ENCODE data around the gene WHRN.

The WHRN gene

GRCh38 chr9:114374936-114375335, 130.3 kb downstream of the WHRN start:
- DNase-seq: no peak

DNA sequence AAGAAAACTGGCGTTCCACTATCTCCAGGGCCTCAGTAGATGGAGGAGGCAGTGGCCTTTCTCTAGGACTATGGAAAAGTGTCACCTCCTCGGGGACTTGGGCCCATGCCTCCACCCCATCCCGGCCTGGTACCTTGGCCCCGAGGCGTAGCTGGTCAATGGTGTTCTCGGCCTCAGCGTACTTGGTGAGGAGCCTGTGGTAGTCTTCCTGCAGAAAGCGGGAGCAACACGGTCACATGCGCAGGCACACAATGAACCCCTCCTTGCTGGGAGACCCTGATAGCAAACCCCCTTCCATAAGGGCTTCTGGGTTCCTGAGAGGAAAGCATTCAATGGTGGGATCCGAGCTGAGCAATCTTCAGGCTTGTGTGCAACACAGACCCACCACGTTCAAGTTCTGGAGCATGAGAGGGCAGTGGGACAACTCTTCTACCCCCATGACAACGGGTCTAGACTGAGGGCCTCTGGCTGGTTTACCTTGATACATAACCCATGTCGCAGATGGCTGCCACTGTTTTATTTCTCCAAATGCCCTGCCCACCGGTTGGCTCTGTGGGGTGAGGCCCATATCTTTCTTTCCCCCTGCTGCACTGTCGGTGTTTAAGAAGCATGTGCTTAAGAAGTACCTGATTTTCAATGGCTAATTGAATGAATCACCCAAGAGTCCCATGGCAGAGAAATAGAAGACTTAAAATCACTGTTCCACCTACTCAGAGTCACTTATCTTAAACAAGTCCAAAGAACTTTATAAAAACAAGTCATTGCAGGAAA, 131.1 kb downstream of the WHRN start:
- no peak for DNase-seq

DNA sequence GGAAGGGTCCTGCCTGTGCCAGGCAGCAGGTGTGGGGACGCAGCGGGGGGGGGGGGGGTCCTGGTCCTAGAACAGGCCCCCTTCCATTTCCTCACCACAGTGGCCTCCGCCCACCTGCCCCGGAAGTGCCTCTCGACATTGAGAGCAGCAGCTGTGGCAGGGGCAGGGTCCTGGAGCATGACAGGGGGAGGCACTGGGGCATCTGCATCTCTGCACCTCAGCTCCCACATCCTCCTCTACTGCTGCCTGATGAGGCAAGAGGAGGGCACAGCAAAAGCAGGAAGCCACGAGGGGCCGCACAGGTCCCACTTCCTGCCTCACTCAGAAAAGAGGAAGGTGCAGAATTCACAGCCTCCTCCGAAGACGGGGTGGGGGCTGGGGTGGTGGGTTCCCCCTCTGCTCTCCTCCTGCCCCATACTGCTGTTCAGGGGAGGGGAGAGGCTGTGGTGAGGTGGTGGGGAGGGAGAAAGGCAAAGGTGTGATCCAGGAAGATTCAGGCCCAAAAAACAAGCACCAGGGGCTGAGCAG, 132.3 kb downstream of the WHRN start:
- peak; percentile 86 for DNase-seq

DNA sequence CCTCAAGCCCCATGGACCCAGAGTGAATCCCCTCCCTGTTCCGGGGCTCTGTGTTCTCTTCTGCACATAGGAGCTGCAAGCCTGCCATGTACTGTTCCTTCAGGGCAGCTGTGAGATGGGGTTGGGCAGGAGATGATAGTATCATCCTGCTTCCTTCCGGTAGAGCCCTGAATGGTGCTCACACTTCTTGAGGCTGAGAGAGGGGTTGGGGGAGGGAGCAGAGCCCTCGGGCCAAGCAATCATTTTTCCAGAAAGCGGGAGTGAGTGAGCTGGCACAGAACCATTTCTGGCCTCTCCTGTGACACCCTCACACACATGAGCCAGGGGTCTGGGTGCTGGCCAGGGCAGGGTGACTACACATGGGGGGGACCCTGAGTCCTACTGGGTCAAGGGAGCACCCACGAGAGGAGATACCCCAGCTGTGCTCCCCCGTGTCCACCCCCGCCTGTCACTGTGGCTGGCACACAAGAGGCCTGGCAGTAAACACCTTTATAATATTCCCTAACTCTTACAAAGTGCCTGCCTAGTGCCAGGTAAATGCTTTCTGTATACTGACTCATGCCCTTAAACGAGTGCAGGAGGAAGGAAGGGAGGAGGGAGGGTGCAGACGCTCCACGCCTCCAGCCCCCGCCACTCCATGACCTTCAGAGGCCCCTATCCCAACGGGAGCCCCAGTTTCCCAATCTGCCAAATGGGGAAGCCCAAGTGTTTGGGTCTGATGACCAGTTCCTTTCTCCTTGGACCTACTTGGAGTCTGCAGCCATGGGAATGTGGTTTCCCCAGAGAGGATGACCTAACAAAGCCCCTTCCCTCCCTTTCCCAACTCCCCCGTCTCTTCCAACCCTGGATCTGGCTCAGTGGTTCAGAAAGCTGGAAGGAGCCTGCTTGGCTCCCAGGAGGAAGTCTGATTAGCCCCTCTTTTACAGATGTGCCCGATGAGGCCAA, 133.0 kb downstream of the WHRN start:
- DNase-seq: peak; percentile 69

DNA sequence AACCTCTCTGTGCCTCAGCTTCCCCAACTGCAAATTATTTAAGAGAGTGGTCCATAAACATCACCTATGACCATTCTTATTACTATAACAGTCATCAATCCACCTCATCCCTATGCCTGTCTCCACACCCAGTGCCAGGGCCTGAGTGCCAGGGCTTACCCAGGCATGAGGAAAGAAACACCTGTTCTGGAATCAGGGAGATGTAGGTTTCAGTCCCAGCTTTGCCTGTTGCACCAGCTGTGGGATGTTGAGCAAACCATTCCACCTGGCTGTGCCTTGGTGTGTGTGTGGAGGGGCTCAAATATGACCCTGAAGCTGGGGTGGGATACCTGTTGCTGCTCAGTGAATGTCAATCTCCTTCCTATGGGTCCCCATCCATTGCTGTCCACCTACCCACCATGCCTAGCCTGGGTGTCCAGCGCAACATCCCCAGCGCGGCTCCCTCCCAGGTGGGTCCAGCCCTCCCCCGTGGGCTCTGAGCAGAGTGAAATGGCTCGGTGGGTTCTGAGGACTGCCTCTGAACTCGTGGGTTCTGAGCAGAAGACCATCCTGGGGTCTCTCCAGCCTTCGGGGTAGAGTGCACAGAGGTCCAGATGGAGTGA, 133.8 kb downstream of the WHRN start:
- no peak for DNase-seq

DNA sequence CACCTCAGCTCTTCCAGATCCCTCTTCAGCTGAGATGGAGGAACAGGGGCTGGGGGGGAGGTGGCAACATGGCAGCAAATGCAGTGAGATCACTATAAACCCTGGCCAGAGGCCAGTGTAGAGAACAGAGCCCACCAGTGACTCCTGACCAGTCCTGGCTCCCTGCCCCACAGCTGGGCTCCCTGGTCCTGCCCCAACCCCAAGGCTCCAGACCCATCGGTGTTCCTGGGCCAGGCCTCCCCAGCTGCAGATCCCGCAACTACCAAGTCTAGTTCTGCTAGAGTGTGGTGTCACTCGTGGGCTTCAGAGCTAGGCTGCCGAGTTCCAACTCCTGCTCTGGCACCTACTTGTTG, 134.3 kb downstream of the WHRN start:
- no peak for DNase-seq

DNA sequence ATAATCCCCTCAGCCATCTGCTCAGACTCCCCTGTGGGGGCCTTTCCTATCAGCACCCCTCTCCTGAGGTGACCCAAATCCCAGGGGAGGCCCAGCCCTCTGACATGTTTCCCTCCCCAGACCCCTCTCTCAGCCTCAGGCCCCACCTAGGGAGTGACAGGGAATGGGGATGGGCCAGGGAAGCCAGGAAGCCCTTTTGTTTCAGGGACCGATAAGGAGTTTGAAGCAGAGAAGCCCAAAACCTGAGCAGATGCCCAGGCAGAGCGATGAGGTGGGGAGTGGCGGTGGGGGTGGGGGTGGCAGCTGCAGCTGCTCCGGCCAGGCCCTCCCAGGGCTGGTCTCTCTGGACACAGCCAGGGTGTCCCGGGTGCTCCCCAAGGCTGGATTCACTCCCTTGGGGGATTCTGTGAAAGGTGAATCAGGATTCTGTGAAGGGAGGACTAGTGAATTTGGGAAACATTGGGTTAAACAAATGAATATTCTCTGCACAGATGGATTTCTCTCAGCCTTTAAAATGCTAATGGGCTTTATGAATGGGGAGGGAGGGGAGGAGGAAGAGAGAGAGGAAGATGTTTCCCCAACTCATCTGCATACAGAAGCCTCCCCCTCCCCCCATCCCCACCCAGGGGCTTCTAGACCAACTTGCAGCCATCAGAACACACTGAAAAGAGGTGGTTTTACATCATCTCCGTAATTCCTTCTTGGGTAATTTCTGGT, 134.9 kb downstream of the WHRN start:
- DNase-seq: no peak

DNA sequence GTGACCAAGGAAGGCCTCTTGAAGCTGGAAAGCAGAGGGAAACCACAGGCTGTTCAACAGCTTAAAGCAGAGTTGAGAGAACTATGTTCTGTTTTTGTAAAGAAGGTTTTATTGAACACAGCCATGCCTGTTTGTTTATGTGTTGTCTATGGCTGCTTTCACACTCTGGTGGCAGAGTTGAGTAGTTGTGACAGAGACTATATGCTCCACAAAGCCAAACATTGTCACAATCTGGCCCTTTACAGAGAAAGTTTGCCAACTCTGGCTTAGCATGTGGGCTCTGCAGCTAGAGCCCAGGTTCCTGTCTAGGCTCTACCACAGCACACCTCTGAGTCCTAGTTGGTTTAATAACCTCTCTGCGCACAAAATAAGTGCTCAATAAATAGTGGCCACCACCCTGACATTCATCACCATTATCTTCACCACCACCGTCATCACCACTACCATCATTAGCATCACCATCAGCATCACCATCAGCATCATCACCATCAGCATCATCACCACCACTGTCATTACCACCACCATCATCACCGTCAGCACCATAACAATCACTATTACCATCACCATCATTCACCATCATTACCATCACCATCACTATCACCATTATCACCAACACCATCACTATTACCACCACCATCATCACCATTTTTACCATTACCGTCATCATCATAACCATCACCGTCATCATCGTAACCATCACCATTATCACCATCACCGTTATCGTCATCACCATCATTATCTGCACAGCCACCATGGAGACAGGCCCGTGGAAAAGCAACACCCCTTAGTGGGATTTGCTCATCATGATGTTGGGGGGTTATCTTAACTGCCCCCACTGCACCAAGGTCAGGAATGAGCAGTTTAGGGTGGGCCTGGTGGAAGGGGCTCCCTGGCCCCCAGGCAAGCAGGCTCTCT, 135.8 kb downstream of the WHRN start:
- no peak for DNase-seq

DNA sequence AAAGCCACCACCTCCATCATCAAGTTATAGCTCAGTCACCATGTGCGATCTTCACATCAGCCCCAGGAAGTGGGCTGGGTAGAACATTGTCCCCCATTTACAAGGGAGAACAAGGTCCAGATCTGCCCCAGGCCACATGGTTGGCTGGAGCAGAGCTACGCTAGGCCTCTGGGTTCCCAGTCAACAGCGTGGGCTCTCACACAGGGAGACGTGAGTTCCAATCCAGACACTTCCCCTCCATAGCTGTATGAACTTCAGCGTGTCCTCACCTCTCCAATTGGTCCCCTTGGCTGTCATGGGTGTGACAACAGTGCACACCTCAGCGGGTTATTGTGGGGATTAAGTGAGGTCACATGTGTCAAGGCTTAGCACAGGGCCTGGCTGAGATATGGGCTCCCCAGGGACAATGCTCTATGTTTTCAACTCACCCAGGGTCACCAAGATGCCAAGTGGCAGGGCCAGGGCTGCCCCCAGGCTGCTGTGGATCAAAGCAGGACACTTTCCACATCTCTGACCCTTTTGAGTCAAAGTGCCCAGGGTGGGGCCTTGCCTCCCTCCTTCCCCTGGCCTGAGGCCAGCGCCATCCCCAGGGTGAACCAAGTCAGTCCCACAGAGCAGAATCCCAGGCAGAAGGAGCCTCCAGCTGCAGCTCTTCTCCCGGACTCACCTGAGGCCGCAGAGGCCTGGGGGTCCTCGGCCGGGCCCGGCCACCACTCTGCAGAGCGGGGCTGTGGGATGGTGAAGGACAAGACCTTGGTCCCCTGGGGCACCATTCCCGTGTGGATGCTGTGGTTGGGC, 137.3 kb downstream of the WHRN start:
- no peak for DNase-seq

- no peak for DNase-seq
Measured at GRCh38 chr9:114367366-114367765, 137.9 kb downstream of the WHRN start.

GRCh38 chr9:114366334-114367128, 138.7 kb downstream of the WHRN start:
- no peak for DNase-seq

GRCh38 chr9:114365194-114365593, 140.1 kb downstream of the WHRN start:
- DNase-seq: no peak

DNA sequence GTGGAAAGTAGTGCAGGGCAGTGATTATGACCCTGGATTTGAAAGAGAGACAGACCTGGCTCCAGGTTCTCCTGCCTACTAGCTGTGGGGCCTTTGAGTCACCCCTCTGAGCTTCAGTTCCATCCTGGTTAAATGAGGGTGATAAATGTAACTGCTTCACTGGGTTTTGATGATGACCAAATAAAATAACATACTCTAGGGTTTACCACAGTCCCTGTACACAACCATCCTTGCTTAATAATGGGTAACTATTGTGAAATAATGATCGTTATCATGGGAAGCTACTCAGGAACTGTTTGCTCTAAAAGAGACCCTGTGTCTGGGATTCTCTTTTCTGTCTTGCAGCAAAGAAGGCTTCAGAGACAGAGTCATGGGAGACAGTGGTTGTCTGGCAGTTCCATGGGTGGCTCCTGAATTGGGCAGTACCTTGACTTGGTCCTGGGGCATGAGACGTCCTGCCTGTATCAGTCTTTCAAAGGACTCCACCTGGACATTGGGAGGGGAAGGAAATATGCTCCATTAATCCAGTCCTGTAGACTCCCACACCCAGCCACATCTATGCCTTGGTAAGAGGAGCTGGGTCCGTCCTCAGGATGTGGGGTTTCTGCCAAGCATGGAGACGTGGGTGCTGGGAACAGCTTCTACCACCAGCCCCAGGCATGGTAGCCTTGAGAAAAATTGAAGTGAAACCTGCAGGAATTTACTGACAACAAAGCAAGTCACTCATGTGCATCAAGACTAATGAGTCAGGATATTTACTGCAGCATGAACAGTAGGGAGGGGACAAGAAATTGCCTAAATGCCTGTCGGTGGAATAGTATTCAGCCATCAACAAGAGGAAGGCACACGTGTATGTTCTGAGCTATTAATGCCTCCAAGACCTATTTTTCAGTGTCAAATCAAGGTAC, 140.9 kb downstream of the WHRN start:
- DNase-seq: no peak

GRCh38 chr9:114363424-114363823, 141.8 kb downstream of the WHRN start:
- no peak for DNase-seq

- no peak for DNase-seq
Measured at GRCh38 chr9:114362394-114362793, 142.9 kb downstream of the WHRN start.

- DNase-seq: no peak
Measured at GRCh38 chr9:114361542-114361941, 143.7 kb downstream of the WHRN start.

GRCh38 chr9:114359801-114360200, 145.5 kb downstream of the WHRN start:
- DNase-seq: no peak

DNA sequence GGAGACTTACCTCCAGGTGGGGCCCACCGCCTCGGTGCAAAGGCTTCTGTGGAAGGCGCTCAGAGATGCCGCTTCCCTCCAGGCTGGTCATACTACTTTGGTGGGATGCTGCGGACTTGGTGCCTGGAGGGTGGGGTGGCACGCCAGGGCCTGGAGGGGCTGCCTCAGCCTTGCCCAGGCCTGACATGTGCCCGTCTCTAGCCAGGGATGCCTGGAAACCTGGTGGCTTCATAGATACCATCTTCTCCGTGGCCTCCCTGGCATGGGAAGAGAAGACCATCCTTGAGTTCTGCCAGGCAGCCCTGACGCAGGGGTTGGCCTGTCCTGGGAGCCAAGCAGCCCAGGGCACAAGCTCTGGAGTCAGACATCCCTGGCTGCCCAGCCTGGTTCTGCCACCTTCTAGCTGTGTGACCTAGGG, 147.4 kb downstream of the WHRN start:
- DNase-seq: no peak

DNA sequence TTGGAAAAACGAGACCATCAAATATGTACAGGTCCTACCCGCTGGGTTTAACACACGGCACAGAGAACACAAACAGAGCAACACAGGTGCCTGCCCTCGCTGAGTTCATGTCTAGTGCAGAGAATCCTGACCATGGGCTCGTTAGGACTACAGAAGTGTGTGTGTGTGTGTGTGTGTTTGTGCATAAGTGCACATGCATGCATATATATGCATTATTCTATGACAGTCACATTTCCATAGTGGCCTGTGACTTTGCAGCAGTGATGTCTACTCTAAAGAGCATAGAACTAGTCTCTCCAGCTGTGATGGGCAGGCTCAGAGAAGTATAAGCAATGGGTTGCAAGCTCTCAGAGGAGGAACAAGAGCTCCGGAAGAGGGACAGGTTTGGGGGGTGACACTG, 147.9 kb downstream of the WHRN start:
- no peak for DNase-seq

All from KG1 (cell line).